ENCODE results near the gene PTPMT1. TPM values are rescaled to one million over a fixed set of nuclear protein-coding genes. Genes with fewer than 3 reads are reported as not detected.
A peak's percentile ranks its signal among the peaks of the same experiment; 100 is the strongest.

PTPMT1 gene
- total RNA-seq, 1 donor, result 71.7 TPM

GRCh38 chr11:47571895-47572294, 6.5 kb downstream of the PTPMT1 start:
- H3K4me3 ChIP-seq (ENCODE audit: low read depth, low read length), result no peak overlapping the region
- peak; percentile 75 for DNase-seq (ENCODE audit: low read depth)
- TF ChIP-seq CTCF (IDR thresholded peaks at IDR 0.05; ENCODE audit: insufficient read depth, low read depth, low read length), result no peak

DNA sequence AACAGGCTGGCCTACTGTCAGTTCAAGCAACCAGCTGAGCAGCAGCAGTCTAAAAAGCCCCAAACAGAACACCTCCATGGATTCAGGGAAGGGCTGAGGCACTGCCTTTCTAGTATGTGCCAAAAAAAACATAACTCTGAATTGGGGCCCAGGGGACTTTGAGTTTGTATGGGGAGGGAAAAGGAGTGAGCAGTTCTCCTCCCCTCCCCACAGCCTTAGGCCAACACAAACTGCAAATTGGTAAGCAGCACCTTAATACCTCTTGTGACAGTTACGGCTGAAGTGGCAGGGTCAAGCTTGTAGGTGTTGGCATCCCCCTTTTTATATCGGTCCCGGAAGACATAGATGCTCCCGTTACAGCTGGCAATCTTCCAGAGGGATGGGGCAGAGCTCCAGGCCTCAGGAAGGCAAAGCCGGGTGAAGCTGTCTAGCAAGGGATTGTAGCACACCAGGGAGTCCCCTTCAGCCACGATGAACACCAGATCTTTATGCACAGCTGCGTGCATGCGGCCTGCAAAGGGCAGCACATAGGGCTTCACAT, 7.4 kb downstream of the PTPMT1 start:
- no peak overlapping the region for H3K4me3 ChIP-seq (ENCODE audit: low read depth, low read length)
- no peak for DNase-seq (ENCODE audit: low read depth)
- no peak for TF ChIP-seq CTCF (IDR thresholded peaks at IDR 0.05; ENCODE audit: insufficient read depth, low read depth, low read length)

GRCh38 chr11:47573321-47573720, 7.9 kb downstream of the PTPMT1 start:
- DNase-seq (ENCODE audit: low read depth), result no peak
- H3K4me3 ChIP-seq (ENCODE audit: low read depth, low read length), result no peak overlapping the region
- no peak for TF ChIP-seq CTCF (IDR thresholded peaks at IDR 0.05; ENCODE audit: insufficient read depth, low read depth, low read length)

GRCh38 chr11:47577460-47578041, 12.2 kb downstream of the PTPMT1 start:
- H3K4me3 ChIP-seq (ENCODE audit: low read depth, low read length), result peak overlapping the region; percentile 96
- DNase-seq (ENCODE audit: low read depth), result peak; percentile 30
- no peak for TF ChIP-seq CTCF (IDR thresholded peaks at IDR 0.05; ENCODE audit: insufficient read depth, low read depth, low read length)

DNA sequence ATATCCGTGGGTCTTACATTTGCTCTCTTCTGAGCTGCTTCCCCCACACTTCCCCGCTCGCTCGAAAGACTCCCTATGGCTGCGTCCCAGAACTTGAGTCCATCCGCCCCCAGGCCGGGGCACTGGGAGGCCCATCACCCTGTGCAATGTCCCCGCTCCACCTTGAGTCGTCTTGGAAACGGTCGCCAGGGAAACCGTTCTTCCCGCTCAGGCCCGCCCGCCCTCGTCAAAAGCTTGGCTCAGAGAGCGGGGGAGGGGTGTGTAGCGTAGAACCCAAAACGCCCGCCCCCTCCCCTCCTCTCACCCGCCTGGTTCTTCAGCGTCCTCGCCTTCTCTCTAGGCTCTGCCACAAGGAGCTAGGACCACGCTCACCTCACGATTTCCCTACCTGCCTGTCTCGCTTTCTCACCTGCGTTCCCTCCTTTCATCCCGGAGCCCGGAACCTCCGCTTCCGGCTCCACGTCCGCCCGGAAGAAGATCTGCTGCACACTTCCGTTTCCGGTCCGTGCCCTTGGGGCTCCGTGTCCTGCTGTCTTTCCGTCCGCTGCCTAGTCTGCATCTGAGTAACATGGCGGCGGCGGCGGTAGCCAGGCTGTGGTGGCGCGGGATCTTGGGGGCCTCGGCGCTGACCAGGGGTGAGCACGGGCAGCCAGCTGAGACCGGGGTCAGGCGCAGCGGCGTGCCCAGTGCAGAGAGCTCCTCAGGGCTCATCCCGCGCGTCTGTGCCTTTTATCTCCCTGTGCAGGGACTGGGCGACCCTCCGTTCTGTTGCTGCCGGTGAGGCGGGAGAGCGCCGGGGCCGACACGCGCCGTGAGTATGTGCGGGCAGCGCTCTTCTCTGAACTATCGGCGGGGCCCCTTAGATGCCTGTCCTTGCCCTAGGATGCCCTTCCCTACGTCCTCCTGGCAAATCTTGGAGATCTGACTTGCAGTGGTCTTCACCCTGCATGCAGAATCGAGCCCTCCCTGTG, 13.4 kb downstream of the PTPMT1 start, which contains the start of the genes KBTBD4 and NDUFS3:
Gene KBTBD4 (minus strand): TSS at position 447 of the 971 bp plus-strand sequence. CDS start 19 bp downstream, at position 428.
Gene NDUFS3 (plus strand): TSS at position 551 of the 971 bp plus-strand sequence. CDS start 18 bp downstream, at position 569.
- no peak for TF ChIP-seq CTCF (IDR thresholded peaks at IDR 0.05; ENCODE audit: insufficient read depth, low read depth, low read length)
- DNase-seq (ENCODE audit: low read depth), result peak; percentile 92
- H3K4me3 ChIP-seq (ENCODE audit: low read depth, low read length), result peak within 1 kb of the TSS; percentile 96

GRCh38 chr11:47583844-47584243, 18.4 kb downstream of the PTPMT1 start:
- no peak for TF ChIP-seq CTCF (IDR thresholded peaks at IDR 0.05; ENCODE audit: insufficient read depth, low read depth, low read length)
- no peak overlapping the region for H3K4me3 ChIP-seq (ENCODE audit: low read depth, low read length)
- DNase-seq (ENCODE audit: low read depth), result no peak
